HG02943 (cell line): ENCODE measurements around the gene RAMACL.
A peak's percentile ranks its signal among the peaks of the same experiment; 100 is the strongest.
"Not testable (repeated sequence)": the region's sequence is repeated elsewhere in the genome, so short reads cannot be mapped to it uniquely, and the experiment has no call there.

ENCODE experiments used
- ATAC-seq: cut with Tn5 transposase; IDR thresholded peaks from one replicate; pipeline ENCODE4 v1.9.1; 2021; ENCODE audit warnings: mild to moderate bottlenecking, low read depth, moderate library complexity; ENCODE audit not compliant: unreplicated experiment

Gene RAMACL

DNA sequence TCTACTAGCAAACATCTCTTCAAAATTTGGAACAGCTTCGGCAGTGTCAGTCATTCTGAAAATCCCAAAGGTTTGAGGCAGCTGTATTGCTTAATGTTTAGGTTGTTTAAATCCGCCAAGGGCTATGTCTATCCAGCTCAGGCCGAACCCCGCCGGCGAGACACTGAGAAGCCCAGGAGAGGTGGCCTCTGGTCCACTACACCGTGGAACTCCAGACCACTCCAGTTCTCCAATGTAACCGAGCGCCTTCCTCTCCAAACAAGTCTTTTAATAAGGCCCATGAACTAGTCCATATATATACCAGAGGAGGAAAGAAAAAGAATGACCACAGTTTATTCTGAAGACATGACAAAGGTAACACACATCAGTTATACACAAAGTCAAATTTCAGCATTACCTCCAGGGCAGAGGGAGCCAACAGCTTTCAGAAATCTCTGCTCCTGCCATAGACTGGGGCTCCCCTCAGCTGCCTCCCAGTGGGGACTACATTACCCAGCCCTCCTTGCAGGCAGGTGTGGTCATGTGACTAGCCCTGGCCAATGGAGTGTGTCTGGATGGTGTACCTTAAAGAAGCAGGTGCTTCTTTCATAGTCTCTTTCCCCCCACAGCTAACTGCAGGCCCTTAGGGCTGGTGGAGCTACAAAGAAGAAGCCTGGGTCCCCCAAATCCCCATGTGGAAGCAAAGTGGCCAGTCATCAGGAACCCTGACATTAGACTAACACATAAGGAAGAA is at the start of gene RAMACL:
RAMACL (minus strand) TSS at position 255 of the 733 bp plus-strand sequence; CDS start at position 54, 201 bp downstream.
- ATAC-seq = peak; percentile 49

DNA sequence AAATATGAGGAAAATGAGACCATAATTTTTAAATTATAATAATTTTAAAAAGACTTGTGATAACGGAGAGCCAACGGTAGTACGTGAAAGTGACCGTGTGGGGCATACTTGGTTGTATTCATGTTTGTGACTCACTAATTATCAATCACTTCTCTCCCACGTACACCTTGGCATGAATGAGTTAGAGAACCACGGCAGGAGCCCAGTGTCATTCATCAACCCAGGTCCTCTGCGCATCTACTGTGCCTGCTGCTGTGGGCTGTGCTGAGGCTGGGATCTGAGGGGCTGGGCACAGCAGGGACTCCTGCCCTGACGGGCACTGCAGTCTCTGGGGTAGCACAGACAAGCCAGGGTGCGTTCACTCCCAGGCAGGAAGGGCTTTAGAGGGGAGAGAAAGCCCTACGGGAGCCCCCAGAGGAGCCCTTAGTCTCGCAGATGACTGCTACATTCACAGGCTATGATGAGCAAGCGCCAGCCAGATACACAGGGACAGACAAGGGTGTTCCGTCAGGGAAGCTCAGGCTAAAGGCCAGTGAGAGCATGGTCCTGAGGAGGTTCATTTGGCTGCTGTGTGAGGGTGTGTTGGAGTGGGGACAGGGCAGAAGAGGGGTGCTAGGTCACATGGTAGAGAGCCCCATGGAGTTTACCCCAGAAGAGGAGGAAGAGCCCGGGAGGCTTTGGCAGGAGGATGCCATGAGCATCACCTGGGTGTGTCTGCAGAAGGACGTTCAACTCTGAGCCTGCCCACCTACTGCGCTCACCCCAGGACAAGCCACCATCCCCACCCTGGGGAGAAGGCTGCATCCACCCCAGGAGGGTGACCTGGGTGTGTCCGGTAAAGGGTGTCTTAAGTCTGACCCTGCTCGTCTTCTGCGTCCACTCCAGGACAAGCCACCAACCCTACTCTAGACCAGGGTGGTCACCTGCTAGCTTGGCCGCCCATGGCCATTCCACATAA is 48.8 kb upstream of the RAMACL start:
- no peak for ATAC-seq

DNA sequence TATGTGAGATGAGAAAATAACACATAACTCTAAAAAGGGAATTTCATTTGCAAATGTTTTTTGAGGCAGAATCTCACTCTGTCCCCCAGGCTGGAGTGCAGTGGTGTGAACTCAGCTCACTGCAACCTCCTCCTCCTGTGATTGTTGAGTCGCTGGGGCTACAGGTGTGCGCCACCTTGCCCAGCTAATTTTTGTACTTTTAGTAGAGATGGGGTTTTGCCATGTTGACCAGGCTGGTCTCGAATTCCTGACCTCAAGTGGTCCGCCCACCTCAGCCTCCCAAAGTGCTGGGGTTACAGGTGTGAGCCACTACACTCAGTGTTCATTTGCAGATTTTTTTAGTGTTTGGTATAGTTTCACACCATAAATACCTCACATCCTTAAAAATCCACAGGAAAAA is 48.1 kb upstream of the RAMACL start:
- ATAC-seq = not testable (repeated sequence)

DNA sequence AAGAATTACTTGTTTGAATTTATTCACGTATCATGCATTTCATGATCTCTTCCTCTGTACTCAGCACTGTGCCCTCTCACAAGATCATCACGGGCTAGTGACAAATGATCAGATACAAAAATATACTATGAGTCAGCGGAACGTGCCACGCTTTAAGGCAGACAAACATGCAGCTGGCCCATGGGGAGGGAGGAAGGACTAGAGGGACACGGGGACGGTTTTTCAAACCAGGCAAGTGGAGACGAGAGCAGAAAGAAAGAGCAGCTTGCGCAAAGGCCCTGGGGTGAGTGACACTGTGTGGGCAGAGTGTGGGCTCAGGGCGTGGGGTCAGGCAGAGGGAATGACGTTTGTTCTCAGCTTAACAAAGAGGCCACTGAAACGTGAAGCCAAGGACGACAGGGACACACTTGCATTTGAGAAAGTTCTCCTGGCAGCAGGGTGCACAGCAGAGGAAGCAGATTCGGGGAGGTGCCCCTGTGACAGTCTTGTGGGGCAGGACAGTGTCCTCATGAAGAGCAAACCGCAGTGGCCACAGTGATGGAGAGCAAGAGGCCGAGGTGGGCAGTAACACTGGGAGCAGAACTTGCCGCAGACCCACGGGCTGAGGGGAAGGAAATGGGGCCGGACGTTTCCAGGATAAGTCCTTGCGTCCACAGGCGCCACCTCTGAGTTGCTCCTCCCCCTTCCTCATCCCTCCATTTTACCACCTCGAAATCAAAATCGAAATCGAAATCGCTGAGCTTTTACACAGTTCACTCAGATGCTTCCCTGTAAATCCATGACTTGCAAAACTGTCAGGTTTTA is 47.5 kb upstream of the RAMACL start:
- no peak for ATAC-seq

DNA sequence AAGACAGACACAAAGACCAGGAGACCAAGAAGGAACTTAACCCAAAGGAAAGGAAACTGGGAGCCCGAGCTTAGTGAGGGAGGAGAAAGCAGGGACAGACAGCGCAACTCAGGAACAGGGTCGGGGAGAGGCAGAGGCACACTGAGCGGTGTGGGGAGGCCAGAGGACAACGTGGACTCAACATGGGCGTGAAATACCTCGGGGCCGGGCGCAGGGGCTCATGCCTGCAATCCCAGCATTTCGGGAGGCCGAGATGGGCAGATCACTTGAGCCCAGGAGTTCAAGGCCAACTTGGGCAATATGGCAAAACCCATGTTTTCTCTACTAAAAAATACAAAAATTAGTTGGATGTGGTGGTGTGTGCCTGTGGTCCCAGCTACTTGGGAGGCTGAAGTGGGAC is 46.3 kb upstream of the RAMACL start:
- no peak for ATAC-seq

DNA sequence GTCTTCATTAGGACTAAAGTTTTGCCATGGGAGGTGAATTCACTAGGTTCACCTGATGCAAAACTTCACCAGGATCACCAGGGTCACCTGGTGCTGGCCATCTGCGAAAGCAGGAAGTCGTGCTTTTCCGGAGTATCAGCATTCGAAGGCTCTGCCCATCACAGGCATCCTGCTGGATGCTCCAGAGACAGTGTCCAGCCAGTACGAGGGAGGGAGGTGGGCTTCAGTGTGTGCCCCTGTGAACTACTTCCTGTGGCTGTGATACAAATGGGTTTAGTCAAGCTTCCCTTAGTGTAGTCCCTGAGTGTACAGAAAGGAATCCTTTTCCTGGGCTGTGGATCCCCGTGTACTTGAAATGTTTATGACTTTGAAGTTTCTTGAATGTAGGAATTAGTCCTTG is 44.0 kb upstream of the RAMACL start:
- ATAC-seq = no peak

DNA sequence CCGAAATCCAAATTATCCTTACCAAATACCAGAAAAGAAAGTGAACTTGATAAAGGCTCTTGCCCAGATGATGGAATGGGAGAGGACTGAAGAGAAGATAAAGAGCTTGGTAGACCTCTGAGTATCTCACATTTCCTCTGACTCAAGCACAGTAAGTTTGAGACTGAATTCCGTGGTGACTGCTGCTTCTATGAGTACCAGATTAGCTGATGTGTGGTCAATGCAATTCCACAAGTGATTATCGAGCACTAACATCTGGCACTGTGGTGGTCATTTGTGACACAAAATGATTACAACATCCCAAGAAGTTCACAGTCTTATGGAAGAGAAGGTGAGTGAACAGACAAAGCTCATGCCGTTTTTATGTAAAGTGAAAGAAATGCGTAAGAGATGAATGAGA is 43.1 kb upstream of the RAMACL start:
- no peak for ATAC-seq

DNA sequence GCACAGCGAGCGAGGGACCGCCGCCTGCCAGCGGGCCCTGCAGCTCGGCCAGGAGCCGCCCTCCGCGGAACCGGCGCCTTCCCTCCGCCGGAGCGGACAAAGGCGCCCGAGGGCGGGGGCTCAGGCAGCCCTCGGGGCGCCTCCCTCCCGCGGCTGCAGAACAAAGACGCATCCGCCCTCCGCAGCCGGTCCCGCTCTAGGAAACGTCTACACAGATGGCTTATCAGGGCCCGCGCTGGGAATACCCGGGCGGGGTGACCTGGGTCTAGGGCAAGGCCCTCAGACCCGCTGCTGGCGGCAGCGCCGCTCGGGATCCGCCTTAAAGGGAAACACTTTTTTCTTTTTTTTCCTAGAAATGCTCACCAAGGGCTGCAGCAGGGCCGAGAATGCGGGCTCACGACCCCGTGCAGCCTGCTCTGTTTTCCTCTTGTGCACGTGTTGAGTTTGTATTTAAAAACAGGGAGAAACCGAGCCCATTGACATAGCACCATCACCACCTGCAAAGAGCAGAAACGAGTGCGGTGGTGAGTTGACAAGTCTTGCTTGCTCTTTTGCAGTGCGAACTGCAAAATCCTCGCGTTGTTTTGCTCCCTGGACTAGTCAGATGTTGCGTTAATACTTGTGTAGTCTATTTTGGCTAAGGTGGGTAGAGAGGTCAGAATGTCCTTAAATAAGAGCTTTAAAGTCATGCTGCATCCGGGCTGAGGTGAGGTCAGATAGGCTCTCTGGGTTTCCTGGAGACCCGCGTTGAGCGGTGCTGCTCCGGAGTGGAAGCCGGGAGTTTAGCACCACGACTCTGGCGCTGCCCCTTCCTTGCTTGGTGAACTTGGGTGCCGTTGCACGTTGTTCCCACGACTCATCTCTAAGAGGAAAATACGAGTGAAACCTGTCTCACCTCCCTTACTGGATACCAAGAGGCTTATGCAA is 41.7 kb upstream of the RAMACL start:
- ATAC-seq = peak; percentile 26

DNA sequence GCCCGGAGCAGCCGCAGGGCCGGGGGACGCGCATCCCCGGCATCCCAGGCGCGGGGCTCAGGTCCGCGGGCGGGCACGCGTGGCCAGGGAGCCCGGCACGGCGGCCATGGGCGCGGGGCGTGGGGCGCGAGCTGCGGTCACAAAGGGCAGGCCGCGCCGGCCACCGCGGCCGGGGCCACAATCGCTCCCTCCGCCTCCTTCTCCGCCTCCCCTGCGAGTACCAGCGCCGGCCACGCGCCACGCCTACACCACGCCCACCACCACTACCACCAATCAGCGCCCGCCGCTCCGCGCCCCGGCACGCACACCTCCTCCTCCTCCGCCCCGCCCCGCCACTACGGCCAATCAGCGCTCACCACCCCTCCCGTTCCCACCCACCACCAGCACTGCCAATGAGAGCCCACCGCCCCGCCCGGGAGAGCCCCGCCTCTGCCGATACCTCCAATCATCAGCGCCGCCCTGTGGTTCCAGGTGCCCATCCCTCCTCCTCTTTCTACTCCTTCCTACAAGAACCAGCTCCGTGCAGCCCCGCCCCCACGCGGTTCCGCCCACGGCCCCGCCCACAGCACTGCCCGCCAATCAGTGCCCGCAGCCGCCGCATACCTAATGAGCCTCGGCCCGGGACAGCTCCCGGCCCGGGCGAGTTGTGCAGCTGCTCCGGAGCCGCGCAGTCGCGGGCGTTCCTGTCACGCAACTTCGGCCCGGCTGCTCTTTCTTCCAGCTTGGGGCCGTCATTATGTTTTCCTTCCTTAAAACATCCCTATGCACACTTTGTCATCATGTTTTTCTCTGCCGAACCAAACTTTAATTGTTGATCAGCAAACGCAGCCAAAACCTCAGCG is 40.8 kb upstream of the RAMACL start, which contains the start of gene RPS6KA2:
RPS6KA2 (minus strand) TSS at position 219 of the 842 bp plus-strand sequence. CDS start 232 bp downstream, outside the sequence.
- peak; percentile 93 for ATAC-seq

DNA sequence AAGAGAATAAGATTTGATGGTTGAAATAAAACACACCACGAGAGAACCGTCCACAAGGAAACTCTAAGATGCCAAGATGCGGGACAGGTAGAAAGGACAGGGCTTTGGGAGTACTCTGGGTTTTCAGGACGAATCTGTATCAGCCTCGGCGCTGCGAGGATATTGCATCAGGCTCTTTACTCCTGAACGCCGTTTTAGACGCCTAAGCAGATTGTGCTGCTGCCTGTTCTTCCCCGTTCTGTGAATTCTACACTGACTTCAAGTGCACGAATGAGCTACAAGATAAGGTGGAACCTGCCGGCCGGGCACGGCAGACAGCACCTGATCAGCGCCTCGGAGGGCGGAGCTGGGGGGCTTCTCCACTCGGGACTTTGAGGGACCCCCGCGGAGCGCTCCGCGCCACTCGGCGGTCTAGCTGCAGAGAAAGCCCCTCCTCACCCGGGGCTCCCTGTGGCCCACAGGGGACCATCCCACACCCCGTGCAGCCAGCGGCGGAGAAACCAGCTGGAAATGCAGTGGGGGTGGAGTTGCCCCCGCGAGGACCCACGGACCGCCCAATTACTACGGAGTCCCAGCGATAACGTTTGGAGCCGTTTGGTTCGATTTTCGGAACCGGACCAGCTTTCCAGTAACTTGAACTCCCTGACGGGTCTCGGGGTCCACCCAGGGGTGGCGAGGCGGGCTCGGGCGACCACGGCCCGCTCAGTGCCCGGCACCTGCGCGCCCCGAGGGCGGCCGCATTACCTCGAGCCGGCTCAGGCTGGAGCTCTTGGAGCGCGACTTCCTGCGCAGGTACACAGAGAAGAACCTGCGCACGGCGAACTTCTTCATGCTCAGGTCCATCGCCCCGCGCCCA is 39.9 kb upstream of the RAMACL start:
- no peak for ATAC-seq

DNA sequence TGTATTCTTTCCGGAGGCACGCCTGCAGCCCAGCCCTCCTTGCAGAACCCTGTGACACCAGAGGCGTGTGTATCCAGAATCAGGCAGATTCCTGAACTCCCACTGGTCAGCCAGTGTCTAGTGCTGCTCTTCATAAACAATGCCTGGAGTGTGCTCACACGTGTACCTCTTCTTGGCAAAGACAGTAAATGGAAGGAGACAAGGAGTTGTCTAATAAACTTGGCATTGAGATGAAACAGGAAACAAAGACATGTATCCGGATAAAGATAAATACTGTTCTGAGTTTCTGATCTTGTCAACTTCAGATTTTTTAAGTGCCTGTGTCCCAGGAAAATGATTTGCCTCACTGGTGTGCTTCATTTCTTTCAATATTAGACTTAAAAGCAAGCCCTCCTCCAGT is 38.9 kb upstream of the RAMACL start:
- no peak for ATAC-seq

DNA sequence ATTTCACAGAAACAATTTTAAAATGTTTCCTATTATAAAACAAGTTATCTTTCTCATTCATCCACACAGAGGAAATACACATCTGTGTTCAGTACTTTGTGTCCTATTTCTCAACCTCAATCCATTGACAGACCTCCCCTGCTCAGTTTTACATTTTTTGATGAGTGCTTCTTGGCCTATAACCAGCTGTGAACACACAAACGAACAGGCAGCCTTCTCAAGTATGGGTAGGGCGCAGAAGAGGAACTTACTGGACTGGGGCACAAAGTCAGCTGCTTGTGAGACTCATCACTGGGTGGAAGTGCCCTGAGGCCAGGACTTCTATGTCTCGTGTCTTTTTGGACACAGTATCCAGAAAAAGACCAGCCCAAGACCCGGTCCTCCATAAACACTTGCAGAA is 37.8 kb upstream of the RAMACL start:
- no peak for ATAC-seq

DNA sequence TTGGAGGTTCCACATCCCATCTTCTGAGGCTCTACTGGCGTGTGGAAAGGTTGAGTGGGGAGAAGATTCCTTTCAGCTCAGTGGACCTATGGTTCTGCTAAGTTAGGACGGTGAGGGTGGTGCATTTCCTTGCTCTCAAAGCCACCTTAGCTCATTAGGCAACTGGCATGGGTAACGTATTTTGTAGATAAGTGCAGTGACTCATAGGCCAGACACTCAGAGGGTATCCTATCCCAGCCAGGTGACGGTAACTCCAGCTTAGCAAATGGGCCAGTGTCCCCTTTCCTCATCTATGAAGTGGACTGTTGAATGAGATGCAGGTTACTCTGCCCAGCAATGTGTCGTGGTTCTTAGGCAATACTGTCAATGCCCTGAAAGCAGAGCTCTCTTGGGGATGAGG is 36.8 kb upstream of the RAMACL start:
- no peak for ATAC-seq

DNA sequence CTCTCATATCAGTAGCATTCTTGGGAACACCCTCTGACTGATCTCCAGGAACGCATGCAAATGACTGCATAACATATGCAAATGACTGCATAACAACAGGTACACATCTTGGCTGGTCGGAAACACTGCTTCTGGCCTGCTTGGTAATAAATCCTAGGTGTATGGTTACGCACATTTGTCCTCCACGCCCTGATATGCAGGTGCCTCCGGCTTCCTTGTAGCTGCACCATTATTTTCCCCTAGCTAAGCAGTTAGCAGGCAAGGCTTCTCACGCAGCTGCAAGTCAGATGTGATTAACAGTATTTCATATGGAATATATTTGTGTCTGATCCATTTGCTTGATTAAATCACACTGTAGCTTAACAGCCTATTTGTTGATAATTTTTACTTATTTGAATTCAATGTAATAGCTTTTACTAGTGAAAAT is 34.6 kb upstream of the RAMACL start:
- ATAC-seq = no peak

DNA sequence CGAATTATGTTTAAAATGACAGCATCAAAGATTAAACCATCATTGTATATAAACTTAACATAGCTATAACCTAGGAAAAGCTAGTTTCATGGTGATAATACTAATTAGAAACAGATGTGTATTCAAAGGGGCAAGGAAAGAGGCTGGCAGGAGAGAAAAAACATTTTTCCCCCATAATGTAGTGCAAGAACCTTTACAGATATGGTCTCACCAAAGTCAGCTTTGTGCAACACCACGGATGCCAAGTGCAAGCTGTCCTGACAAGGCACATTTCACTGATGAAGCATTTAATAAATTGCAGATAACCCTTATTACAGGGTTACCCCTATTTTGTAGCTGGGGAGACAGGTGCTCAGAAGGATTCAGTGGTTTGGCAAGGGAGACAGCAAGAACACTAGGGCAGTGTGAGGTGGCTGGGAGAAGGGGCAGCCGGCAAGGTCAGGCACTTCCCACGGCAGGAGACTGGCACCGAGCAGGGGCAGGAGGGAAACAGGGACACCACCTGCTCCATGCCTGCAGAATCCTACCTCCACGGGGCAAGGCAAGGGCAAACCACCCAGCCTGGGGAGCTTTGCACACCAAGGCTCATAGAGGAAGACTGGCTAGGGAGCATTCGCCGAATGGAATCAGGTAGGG is 34.1 kb upstream of the RAMACL start:
- no peak for ATAC-seq

DNA sequence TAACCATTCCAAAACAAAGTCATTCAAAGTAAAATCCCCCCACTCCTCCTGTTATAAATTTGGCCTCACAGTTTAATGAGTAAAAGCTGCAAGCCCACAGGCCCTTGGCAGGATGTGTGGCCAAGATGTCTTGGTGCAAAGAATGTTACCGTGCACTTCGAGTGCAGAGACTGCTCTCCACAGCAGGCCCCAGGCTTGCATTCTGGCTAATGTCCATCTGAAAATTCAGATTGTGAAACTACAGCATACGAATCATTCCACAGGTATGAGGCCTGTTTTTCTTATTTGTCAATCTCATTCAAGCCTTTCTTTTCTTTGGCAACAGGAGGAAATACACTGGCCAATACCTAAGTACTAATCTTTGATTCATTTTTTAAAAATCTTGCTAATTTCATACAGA is 33.4 kb upstream of the RAMACL start:
- ATAC-seq = no peak
